A673 (cell line): ENCODE data around the gene OSBPL3. TPM values are rescaled to one million over a fixed set of nuclear protein-coding genes. Genes with fewer than 3 reads are reported as not detected.

Source experiments
- BruUV-seq: library from RNA; stranded (reverse); fragments of 400-500 nt; replicated peaks from 2 replicates; lab custom pipeline; 2021; lab: Mats Ljungman, UMichigan
- CTCF ChIA-PET: fragments of 300-600 bp; sonication (Branson Sonifier 250); formaldehyde crosslinking; loops from one replicate; lab custom pipeline; 2022; ENCODE audit warnings: antibody characterized with exemption; lab: Charles Lee
- POLR2A ChIA-PET: fragments of 300-600 bp; sonication (Branson Sonifier 250); formaldehyde crosslinking; loops from one replicate; lab custom pipeline; 2022; ENCODE audit warnings: antibody characterized with exemption; ENCODE audit not compliant: low non-redundant PET; lab: Charles Lee
- DNase-seq: peaks from one replicate; pipeline ENCODE4 v3.0.0-alpha.2; 2015; ENCODE audit warnings: low spot score
- H3K27ac ChIP-seq: fragments of 200-600 bp; sonication (generic); 2 replicates; pipeline ENCODE4 v1.5.1; 2016; ENCODE audit warnings: mixed run types, low read depth, mild to moderate bottlenecking, mixed read lengths, antibody characterized with exemption, low read length; ENCODE audit not compliant: poor library complexity, severe bottlenecking
- H3K27me3 ChIP-seq: fragments of 200-600 bp; sonication (generic); replicated peaks from 2 replicates; pipeline ENCODE4 v1.6.1; 2017; ENCODE audit warnings: mixed run types, low read depth, mild to moderate bottlenecking, mixed read lengths, antibody characterized with exemption, low read length; ENCODE audit not compliant: insufficient read depth, poor library complexity
- H3K36me3 ChIP-seq: fragments of 200-600 bp; sonication (generic); 2 replicates; pipeline ENCODE4 v1.6.1; 2016; ENCODE audit warnings: mixed run types, mild to moderate bottlenecking, mixed read lengths, antibody characterized with exemption, low read length; ENCODE audit not compliant: insufficient read depth, poor library complexity, severe bottlenecking
- H3K4me1 ChIP-seq: fragments of 200-600 bp; sonication (generic); 2 replicates; pipeline ENCODE4 v1.6.1; 2017; ENCODE audit warnings: mixed run types, mild to moderate bottlenecking, mixed read lengths, antibody characterized with exemption, low read length; ENCODE audit not compliant: insufficient read depth, poor library complexity, severe bottlenecking
- H3K4me3 ChIP-seq: fragments of 200-600 bp; sonication (generic); 2 replicates; pipeline ENCODE4 v1.5.1; 2016; ENCODE audit warnings: low read depth, mixed run types, mild to moderate bottlenecking, mixed read lengths, low read length; ENCODE audit not compliant: poor library complexity, severe bottlenecking
- H3K9me3 ChIP-seq: fragments of 200-600 bp; sonication (generic); 2 replicates; pipeline ENCODE4 v1.6.1; 2016; ENCODE audit warnings: mixed run types, low read depth, mild to moderate bottlenecking, mixed read lengths, antibody characterized with exemption, low read length; ENCODE audit not compliant: poor library complexity, severe bottlenecking
- EZH2 ChIP-seq: fragments of 200-600 bp; sonication (generic); IDR thresholded peaks from 2 replicates; pipeline ENCODE4 v1.6.1; 2017; ENCODE audit warnings: borderline replicate concordance, low read depth, mild to moderate bottlenecking, mixed read lengths, antibody characterized with exemption, low read length; ENCODE audit not compliant: poor library complexity, severe bottlenecking
- intact Hi-C: fragments of 100-400 bp; cut with micrococcal nuclease; formaldehyde crosslinking; loops from one replicate; pipeline ENCODE4 v1.10.0; 2022; ENCODE audit not compliant: unreplicated experiment
- total RNA-seq: library from RNA; stranded (reverse); gene quantifications from 2 replicates; pipeline ENCODE4 v1.2.3, GENCODE V29; 2021
- TF ChIP-seq, protein P1 (sequence below): fragments of 300-800, 200-600 bp; sonication (generic); conservative IDR thresholded peaks from 2 replicates; pipeline ENCODE4 v1.5.1; 2017; ENCODE audit warnings: low read depth, mild to moderate bottlenecking, antibody characterized with exemption, low read length, moderate library complexity, mixed read lengths

The OSBPL3 gene
- total RNA-seq, 1 experiment from 2014 or later: 21.4 TPM

- Histone ChIP-seq H3K4me1 (no peaks in the 10 kb centered on the region), H3K4me3 (no peak overlapping the region), H3K27me3 (no peaks in the 10 kb centered on the region), H3K9me3 (no peaks in the 10 kb centered on the region), H3K27ac (no peak overlapping the region), H3K36me3 (no peaks in the 10 kb centered on the region)
- BruUV-seq: no TSS peak
- ChIA-PET CTCF (no interaction called here), POLR2A (no interaction called here)
- DNase-seq: no peak
- TF ChIP-seq, protein P1, sequence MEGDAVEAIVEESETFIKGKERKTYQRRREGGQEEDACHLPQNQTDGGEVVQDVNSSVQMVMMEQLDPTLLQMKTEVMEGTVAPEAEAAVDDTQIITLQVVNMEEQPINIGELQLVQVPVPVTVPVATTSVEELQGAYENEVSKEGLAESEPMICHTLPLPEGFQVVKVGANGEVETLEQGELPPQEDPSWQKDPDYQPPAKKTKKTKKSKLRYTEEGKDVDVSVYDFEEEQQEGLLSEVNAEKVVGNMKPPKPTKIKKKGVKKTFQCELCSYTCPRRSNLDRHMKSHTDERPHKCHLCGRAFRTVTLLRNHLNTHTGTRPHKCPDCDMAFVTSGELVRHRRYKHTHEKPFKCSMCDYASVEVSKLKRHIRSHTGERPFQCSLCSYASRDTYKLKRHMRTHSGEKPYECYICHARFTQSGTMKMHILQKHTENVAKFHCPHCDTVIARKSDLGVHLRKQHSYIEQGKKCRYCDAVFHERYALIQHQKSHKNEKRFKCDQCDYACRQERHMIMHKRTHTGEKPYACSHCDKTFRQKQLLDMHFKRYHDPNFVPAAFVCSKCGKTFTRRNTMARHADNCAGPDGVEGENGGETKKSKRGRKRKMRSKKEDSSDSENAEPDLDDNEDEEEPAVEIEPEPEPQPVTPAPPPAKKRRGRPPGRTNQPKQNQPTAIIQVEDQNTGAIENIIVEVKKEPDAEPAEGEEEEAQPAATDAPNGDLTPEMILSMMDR: no peak
- no peak for TF ChIP-seq EZH2
- intact Hi-C loops: no loop called here
These were observed 13.2 kb downstream of the OSBPL3 start for GRCh38 chr7:24966802-24967201.

- BruUV-seq: no TSS peak
- no peak for TF ChIP-seq EZH2
- TF ChIP-seq, protein P1: no peak
- no peak for DNase-seq
- Histone ChIP-seq H3K4me3 (no peak overlapping the region), H3K4me1 (no peaks in the 10 kb centered on the region), H3K9me3 (no peaks in the 10 kb centered on the region), H3K27ac (no peak overlapping the region), H3K36me3 (no peaks in the 10 kb centered on the region), H3K27me3 (no peaks in the 10 kb centered on the region)
- intact Hi-C loops: no loop called here
- POLR2A ChIA-PET: no interaction called here
- CTCF ChIA-PET: no interaction called here
These were observed 13.9 kb downstream of the OSBPL3 start for GRCh38 chr7:24965831-24966708.

DNA sequence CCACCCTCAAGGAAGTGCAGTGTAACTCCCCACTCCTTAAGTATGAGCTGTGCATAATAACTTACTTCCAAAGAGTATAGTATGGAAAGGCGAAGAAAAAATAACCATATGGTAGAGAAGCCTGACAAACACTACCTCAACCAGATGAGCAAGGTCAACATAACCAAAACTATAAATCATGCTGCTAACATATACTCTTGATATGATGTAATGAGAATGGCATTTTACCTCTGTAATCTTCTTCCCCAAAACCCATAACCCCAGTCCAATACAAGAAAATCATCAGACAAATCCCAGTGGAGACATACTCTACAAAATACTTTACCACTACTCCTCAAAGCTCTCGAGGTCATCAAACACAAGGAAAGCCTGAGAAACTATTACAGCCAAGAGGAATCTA, 15.8 kb downstream of the OSBPL3 start:
- no peaks in the 10 kb centered on the region for H3K36me3 ChIP-seq
- H3K4me3 ChIP-seq: no peak overlapping the region
- H3K4me1 ChIP-seq: no peaks in the 10 kb centered on the region
- DNase-seq: no peak
- no peaks in the 10 kb centered on the region for H3K27me3 ChIP-seq
- intact Hi-C loops: no loop called here
- POLR2A ChIA-PET: no interaction called here
- TF ChIP-seq EZH2: no peak
- TF ChIP-seq, protein P1: no peak
- CTCF ChIA-PET: no interaction called here
- no peak overlapping the region for H3K27ac ChIP-seq
- BruUV-seq: no TSS peak
- H3K9me3 ChIP-seq: no peaks in the 10 kb centered on the region
